ENCODE results near the gene SPOCK1.

DNA sequence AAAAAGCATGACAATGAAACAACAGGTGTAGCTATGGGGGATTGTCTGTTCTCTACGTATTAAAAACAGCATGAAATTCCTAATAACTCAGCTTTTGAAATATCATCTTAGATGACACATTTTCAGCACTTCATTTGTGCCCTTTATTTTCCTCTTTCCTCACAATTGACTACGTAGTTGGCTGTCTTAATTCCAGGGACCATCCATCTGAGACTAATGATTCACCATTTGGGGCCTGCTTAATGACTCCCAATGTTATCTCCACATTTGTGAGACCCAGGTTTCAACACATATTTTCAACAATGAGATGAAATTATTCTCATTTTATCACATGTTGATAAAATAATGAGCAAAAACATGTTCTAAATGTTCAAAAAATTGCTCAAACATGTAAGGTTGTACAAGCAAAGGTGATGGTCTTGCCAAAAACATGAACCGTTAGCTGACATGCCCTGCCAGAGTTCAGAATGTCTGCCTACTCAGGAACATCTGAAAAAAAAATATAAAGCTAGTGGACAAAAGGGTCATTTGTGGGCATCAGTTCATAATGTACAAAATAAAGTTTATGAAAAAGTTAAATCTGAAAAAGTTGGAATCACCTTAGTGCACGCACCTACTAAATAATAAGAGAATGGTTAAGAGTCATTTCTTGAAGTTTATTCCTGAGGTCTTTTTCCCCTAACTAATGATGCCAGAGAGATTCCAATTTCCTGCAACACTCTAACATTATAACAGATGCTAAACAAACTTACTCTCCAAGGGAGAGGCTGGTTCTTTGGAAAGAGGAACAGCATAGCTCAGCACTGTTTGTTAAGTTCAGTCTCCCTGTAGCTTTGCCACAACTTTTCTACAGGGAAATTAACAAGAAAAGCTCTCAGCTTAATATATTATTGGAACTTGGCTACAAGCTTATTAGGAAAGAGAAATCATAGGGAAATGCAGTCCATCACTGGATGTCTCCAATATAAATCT is 275.5 kb downstream of the SPOCK1 start:
- no peak for TF ChIP-seq TBL1XR1 (IDR thresholded peaks at IDR 0.05; ENCODE audit: borderline replicate concordance, low read length, partially characterized antibody)
- TF ChIP-seq ZNF766 (CRISPR knock-in tag; IDR thresholded peaks at IDR 0.05; ENCODE audit: borderline replicate concordance) = no peak
- TF ChIP-seq SP4 (CRISPR knock-in tag; IDR thresholded peaks at IDR 0.05) = no peak
- TF ChIP-seq MAZ (IDR thresholded peaks at IDR 0.05; ENCODE audit: borderline replicate concordance, low read depth, low read length) = no peak
- no peak for TF ChIP-seq MAZ (CRISPR knock-in tag; IDR thresholded peaks at IDR 0.05; ENCODE audit: low read depth)
- TF ChIP-seq, protein P1, sequence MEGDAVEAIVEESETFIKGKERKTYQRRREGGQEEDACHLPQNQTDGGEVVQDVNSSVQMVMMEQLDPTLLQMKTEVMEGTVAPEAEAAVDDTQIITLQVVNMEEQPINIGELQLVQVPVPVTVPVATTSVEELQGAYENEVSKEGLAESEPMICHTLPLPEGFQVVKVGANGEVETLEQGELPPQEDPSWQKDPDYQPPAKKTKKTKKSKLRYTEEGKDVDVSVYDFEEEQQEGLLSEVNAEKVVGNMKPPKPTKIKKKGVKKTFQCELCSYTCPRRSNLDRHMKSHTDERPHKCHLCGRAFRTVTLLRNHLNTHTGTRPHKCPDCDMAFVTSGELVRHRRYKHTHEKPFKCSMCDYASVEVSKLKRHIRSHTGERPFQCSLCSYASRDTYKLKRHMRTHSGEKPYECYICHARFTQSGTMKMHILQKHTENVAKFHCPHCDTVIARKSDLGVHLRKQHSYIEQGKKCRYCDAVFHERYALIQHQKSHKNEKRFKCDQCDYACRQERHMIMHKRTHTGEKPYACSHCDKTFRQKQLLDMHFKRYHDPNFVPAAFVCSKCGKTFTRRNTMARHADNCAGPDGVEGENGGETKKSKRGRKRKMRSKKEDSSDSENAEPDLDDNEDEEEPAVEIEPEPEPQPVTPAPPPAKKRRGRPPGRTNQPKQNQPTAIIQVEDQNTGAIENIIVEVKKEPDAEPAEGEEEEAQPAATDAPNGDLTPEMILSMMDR (CRISPR knock-in tag; IDR thresholded peaks at IDR 0.05) = no peak
- TF ChIP-seq, protein P2, sequence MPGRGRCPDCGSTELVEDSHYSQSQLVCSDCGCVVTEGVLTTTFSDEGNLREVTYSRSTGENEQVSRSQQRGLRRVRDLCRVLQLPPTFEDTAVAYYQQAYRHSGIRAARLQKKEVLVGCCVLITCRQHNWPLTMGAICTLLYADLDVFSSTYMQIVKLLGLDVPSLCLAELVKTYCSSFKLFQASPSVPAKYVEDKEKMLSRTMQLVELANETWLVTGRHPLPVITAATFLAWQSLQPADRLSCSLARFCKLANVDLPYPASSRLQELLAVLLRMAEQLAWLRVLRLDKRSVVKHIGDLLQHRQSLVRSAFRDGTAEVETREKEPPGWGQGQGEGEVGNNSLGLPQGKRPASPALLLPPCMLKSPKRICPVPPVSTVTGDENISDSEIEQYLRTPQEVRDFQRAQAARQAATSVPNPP (CRISPR knock-in tag; IDR thresholded peaks at IDR 0.05) = no peak
- no peak for TF ChIP-seq POLR2AphosphoS5 (IDR thresholded peaks at IDR 0.05; ENCODE audit: low read depth, low read length)
- TF ChIP-seq GATAD1 (CRISPR knock-in tag; IDR thresholded peaks at IDR 0.05) = no peak
- TF ChIP-seq KLF16 (CRISPR knock-in tag; IDR thresholded peaks at IDR 0.05) = no peak
- no peak for TF ChIP-seq EZH2 (conservative IDR thresholded peaks at IDR 0.05; ENCODE audit: low read depth, low read length)
